Measurements from ENCODE around the gene ACP4. TPM values are rescaled to one million over a fixed set of nuclear protein-coding genes. Genes with fewer than 3 reads are reported as not detected.
A peak's percentile ranks its signal among the peaks of the same experiment; 100 is the strongest.
"Not testable (repeated sequence)": the region's sequence is repeated elsewhere in the genome, so short reads cannot be mapped to it uniquely, and the experiment has no call there.

The ACP4 gene
- total and polyA plus RNA-seq, 5 donors from 2014 or later: not detected

DNA sequence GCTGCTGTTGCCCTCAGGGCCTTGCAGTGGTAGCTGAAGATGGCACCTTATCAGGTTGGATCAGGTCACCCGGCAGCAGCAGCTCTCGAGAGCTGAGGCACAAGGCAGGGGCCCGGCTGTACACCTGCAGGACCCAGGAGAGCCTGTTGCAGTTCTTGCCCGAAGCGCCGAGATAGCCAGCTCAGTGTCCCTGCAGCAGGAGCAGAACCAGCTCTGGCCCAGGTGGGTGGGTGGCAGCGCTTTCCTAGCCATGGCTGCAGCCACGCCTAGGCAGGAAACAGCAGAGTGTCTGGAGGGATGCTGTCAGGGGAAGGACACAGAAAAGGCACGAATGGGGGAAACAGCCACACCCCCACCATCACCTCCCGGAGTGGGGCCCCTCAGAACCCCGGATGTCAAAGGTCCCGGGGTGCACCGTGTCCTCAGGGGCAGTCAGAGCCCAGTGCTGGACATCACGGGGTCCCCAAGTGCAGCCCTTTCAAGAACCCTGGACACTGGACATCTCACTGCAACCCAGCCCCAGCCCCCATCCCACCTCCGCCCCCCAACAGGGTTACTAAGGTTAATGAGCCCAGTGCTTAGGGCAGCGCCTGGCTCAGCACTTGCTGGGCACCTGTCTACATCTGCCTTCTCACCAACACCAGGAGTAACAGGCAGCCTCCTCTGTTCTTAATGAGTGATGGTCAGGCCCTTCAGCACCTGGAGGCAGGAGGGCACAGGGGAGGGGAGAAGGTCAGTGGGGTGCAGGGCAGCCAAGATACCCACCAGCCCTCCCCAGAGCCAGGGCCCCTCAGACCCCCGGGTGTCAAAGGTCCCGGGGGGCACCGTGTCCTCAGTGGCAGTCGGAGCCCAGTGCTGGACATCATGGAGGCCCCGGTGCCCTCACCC lies 8.7 kb downstream of the ACP4 start:
- Histone ChIP-seq H3K27me3 (ENCODE audit: control insufficient read depth, insufficient read depth, low read length) (no peaks in the 10 kb centered on the region), H3K9me3 (ENCODE audit: control insufficient read depth in 2 of 2, low read length in 2 of 2) (no peaks in the 10 kb centered on the region), H3K36me3 (ENCODE audit: control insufficient read depth, insufficient read depth, low read length) (peaks cover 27% of the 10 kb centered on the region), H3K4me3 (ENCODE audit: low read depth, low read length) (no peak overlapping the region), H3K27ac (ENCODE audit: insufficient read depth, low read length, poor library complexity, severe bottlenecking) (no peak overlapping the region), H3K4me1 (ENCODE audit: control insufficient read depth, insufficient read depth, low read length, poor library complexity, severe bottlenecking) (peaks cover 17% of the 10 kb centered on the region)
- no peak for DNase-seq
- Mint-ChIP-seq H3K36me3 (peaks cover 10% of the 10 kb centered on the region), H3K9me3 (peaks cover 0 to 2% (median 0%) of the 10 kb centered on the region in 7 donors), H3K27ac (no peak overlapping the region), H3K4me1 (peaks cover 0 to 39% (median 15%) of the 10 kb centered on the region in 4 donors), H3K27me3 (no peaks in the 10 kb centered on the region), H3K4me3 (no peak overlapping the region)
- no peak for ATAC-seq (ENCODE audit: low read depth in 2 of 2)

DNA sequence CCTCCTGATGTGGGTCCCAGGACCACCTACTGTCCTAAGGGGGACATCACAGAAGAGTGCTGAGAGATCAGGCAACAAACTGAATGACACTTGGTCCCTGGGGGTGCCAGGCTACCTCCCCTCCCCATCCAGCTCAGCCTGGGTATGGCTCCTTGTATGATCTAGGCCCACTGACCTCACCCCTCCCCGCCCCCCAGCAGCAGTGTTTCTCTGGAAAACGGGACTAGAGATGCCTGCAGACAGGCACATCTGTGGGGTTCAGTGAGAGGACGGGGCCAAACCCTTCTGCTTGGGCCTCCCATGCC lies 9.3 kb downstream of the ACP4 start:
- Mint-ChIP-seq H3K36me3 (peaks cover 12% of the 10 kb centered on the region), H3K4me3 (peak overlapping the region in 1 of 4 donors; percentile 86)

DNA sequence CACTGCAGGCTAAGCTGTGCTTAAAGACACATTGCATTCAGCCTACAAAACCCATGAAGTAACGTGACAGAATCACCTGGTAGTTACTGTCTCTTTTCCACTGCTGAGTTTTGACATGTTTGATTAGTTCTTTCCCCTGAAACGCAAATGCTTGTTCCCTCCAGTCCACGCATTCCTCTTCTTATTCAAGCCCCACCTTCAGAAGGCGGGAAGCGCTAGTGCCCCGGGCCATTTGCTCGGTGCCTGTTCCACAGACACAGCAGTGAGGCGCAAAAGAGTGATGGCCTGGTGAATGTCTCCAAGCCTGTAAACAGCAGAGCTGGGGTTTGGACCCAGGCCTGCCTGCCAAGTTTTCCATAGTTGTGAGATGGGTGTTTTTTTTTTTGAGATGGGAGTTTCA lies 10.9 kb downstream of the ACP4 start:
- no peak for DNase-seq
- H3K36me3 ChIP-seq (ENCODE audit: control insufficient read depth, insufficient read depth, low read length): peaks cover 27% of the 10 kb centered on the region
- Mint-ChIP-seq H3K27ac (no peak overlapping the region), H3K9me3 (peaks cover 0 to 2% (median 0%) of the 10 kb centered on the region in 7 donors), H3K4me3 (peak overlapping the region in 3 of 4 donors; percentile 36 to 72 (median 62)), H3K36me3 (peaks cover 12% of the 10 kb centered on the region), H3K27me3 (peaks cover 5% of the 10 kb centered on the region), H3K4me1 (peaks cover 0 to 52% (median 24%) of the 10 kb centered on the region in 4 donors)
- peaks cover 17% of the 10 kb centered on the region for H3K4me1 ChIP-seq (ENCODE audit: control insufficient read depth, insufficient read depth, low read length, poor library complexity, severe bottlenecking)
- H3K9me3 ChIP-seq (ENCODE audit: control insufficient read depth in 2 of 2, low read length in 2 of 2): no peaks in the 10 kb centered on the region
- no peak overlapping the region for H3K27ac ChIP-seq (ENCODE audit: insufficient read depth, low read length, poor library complexity, severe bottlenecking)
- H3K27me3 ChIP-seq (ENCODE audit: control insufficient read depth, insufficient read depth, low read length): no peaks in the 10 kb centered on the region
- H3K4me3 ChIP-seq (ENCODE audit: low read depth, low read length): no peak overlapping the region
- ATAC-seq (ENCODE audit: low read depth in 2 of 2): no peak

More for the DNA sequence above, 9.3 kb downstream of the ACP4 start:
- no peaks in the 10 kb centered on the region for H3K27me3 Mint-ChIP-seq
- DNase-seq: no peak
- peaks cover 16% of the 10 kb centered on the region for H3K4me1 ChIP-seq (ENCODE audit: control insufficient read depth, insufficient read depth, low read length, poor library complexity, severe bottlenecking)
- no peak for ATAC-seq (ENCODE audit: low read depth in 2 of 2)
- no peak overlapping the region for H3K4me3 ChIP-seq (ENCODE audit: low read depth, low read length)
- H3K27ac Mint-ChIP-seq: no peak overlapping the region
- no peaks in the 10 kb centered on the region for H3K27me3 ChIP-seq (ENCODE audit: control insufficient read depth, insufficient read depth, low read length)
- no peak overlapping the region for H3K27ac ChIP-seq (ENCODE audit: insufficient read depth, low read length, poor library complexity, severe bottlenecking)
- H3K4me1 Mint-ChIP-seq: peaks cover 0 to 38% (median 17%) of the 10 kb centered on the region in 4 donors
- peaks cover 0 to 2% (median 0%) of the 10 kb centered on the region in 7 donors for H3K9me3 Mint-ChIP-seq
- peaks cover 27% of the 10 kb centered on the region for H3K36me3 ChIP-seq (ENCODE audit: control insufficient read depth, insufficient read depth, low read length)
- no peaks in the 10 kb centered on the region for H3K9me3 ChIP-seq (ENCODE audit: control insufficient read depth in 2 of 2, low read length in 2 of 2)

DNA sequence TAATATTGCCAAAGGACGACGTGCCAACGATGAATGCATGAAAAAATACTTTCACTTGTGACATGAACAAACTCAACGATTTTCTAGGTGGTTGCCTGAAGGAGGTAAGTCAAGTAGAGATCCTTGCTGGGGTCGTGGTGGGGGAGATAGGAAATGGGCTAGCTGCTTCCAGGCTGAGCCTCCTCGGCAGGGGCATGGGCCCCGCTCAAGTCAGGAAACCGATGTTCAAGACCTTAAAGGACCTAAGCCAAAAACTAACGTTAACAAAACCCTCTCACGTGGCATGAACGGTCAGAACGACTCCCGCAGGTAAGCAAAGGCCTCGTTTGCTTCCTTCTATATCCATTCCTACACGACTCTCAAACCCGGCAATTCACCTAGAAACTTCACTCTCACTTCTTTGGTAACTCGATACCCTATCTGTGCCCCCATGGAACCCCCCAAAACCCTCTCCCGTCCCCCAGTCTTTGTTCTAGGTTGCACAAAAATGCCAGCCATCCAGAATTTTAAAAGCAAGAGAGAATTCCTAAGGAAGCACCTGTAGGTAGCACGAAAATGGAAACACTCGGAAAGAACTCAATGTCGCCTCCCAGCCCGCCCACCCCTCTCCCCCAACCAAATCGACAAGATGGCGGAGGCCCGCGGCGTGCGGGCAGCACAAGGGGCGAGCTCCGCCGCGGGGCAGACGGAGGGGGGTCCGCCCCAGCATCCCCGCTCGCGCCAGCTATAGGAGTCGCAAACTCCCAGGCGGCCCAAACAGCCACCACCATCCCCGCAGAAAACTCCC lies 13.6 kb downstream of the ACP4 start:
- Mint-ChIP-seq H3K36me3 (peaks cover 12% of the 10 kb centered on the region), H3K27me3 (peaks cover 5% of the 10 kb centered on the region), H3K27ac (peak overlapping the region; percentile 100), H3K4me1 (peaks cover 0 to 54% (median 26%) of the 10 kb centered on the region in 4 donors), H3K9me3 (peaks cover 0 to 2% (median 0%) of the 10 kb centered on the region in 7 donors), H3K4me3 (peak overlapping the region; percentile 94 to 100 (median 96))
- peak in 2 of 3 donors; percentile 14 to 42 for DNase-seq
- no peak for ATAC-seq (ENCODE audit: low read depth in 2 of 2)
- Histone ChIP-seq H3K4me1 (ENCODE audit: control insufficient read depth, insufficient read depth, low read length, poor library complexity, severe bottlenecking) (peaks cover 17% of the 10 kb centered on the region), H3K36me3 (ENCODE audit: control insufficient read depth, insufficient read depth, low read length) (peaks cover 6% of the 10 kb centered on the region), H3K4me3 (ENCODE audit: low read depth, low read length) (peak overlapping the region; percentile 89), H3K9me3 (ENCODE audit: control insufficient read depth in 2 of 2, low read length in 2 of 2) (no peaks in the 10 kb centered on the region), H3K27me3 (ENCODE audit: control insufficient read depth, insufficient read depth, low read length) (no peaks in the 10 kb centered on the region), H3K27ac (ENCODE audit: insufficient read depth, low read length, poor library complexity, severe bottlenecking) (peak overlapping the region; percentile 99)

DNA sequence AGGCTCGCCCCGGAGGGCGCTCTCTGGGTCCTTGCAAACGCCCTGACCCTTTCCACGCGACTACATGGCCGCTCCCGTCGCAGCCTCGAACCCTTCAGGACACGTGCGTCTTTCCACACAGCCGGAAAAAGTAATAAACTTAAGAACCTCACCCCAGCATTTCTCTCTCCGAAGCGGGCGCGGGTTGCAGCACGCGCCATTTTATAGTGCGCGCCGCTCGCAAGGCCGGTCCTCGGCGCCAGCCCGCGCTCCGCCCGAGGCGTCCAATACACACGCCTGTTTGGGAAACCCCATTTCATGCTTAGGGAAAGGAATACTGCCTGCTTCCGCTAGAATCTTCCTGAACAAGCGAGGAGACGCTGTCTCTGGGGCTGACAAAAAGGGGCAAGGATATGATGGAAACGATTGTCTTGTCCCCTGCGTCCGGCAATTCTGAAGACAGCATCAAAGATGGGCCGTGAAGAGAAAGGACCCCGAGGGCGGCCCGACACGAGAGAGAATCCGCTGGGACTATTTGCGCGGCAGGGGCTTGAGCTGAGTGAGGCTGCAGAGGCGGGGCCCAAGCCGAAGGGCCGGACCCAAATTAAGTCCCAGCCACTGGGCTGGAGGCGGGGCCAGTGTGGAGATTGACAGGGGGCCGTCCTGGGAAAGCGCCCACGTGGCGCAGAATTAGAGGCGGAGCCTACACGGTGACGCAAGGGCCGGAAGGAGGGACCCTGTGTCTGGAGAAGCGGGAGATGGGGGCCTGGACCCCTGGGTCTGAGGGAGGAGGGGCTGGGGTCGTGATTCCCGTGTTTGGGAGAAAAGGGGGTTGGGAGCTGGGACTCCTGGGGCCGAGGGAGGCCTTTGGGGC lies 14.4 kb downstream of the ACP4 start:
- Mint-ChIP-seq H3K4me1 (peaks cover 0 to 54% (median 26%) of the 10 kb centered on the region in 4 donors), H3K9me3 (peaks cover 0 to 2% (median 0%) of the 10 kb centered on the region in 7 donors), H3K36me3 (peaks cover 12% of the 10 kb centered on the region), H3K27me3 (peaks cover 5% of the 10 kb centered on the region), H3K4me3 (peak overlapping the region; percentile 94 to 100 (median 96)), H3K27ac (peak overlapping the region; percentile 100)
- Histone ChIP-seq H3K4me3 (ENCODE audit: low read depth, low read length) (peak overlapping the region; percentile 89), H3K9me3 (ENCODE audit: control insufficient read depth in 2 of 2, low read length in 2 of 2) (no peaks in the 10 kb centered on the region), H3K4me1 (ENCODE audit: control insufficient read depth, insufficient read depth, low read length, poor library complexity, severe bottlenecking) (peaks cover 17% of the 10 kb centered on the region), H3K27ac (ENCODE audit: insufficient read depth, low read length, poor library complexity, severe bottlenecking) (peak overlapping the region; percentile 99), H3K36me3 (ENCODE audit: control insufficient read depth, insufficient read depth, low read length) (peaks cover 2% of the 10 kb centered on the region), H3K27me3 (ENCODE audit: control insufficient read depth, insufficient read depth, low read length) (no peaks in the 10 kb centered on the region)
- DNase-seq (peak; percentile 93 to 99 (median 98)), ATAC-seq (ENCODE audit: low read depth in 2 of 2) (peak; percentile 96)

DNA sequence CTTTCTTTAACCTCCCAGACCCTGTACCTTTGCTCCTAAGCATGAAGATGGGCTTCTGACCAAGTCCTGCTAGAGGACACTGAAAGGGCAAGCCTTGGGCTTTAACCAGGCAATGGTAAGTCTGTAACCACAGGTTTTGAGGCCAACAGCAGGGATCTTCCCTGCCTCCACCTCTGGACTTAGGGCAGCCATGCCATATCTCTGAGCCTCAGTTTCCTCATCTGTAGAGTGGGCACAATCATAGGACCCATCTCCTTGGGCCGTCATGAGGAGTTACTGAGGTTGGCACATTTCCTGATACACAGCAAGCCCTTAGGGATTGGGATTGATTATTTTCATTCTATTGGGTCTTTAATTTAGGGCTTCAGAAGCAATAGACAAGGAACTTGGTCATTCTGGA lies 18.6 kb downstream of the ACP4 start:
- Histone ChIP-seq H3K27ac (ENCODE audit: insufficient read depth, low read length, poor library complexity, severe bottlenecking) (no peak overlapping the region), H3K27me3 (ENCODE audit: control insufficient read depth, insufficient read depth, low read length) (no peaks in the 10 kb centered on the region), H3K4me3 (ENCODE audit: low read depth, low read length) (no peak overlapping the region), H3K4me1 (ENCODE audit: control insufficient read depth, insufficient read depth, low read length, poor library complexity, severe bottlenecking) (peaks cover 4% of the 10 kb centered on the region), H3K9me3 (ENCODE audit: control insufficient read depth in 2 of 2, low read length in 2 of 2) (no peaks in the 10 kb centered on the region), H3K36me3 (ENCODE audit: control insufficient read depth, insufficient read depth, low read length) (no peaks in the 10 kb centered on the region)
- ATAC-seq (ENCODE audit: low read depth in 2 of 2) (no peak), DNase-seq (no peak)
- H3K36me3 Mint-ChIP-seq: peaks cover 3% of the 10 kb centered on the region
- peaks cover 0 to 3% (median 0%) of the 10 kb centered on the region in 7 donors for H3K9me3 Mint-ChIP-seq
- peaks cover 5% of the 10 kb centered on the region for H3K27me3 Mint-ChIP-seq
- H3K27ac Mint-ChIP-seq: no peak overlapping the region
- H3K4me1 Mint-ChIP-seq: peaks cover 0 to 22% (median 12%) of the 10 kb centered on the region in 4 donors
- H3K4me3 Mint-ChIP-seq: peak overlapping the region in 1 of 4 donors; percentile 78

DNA sequence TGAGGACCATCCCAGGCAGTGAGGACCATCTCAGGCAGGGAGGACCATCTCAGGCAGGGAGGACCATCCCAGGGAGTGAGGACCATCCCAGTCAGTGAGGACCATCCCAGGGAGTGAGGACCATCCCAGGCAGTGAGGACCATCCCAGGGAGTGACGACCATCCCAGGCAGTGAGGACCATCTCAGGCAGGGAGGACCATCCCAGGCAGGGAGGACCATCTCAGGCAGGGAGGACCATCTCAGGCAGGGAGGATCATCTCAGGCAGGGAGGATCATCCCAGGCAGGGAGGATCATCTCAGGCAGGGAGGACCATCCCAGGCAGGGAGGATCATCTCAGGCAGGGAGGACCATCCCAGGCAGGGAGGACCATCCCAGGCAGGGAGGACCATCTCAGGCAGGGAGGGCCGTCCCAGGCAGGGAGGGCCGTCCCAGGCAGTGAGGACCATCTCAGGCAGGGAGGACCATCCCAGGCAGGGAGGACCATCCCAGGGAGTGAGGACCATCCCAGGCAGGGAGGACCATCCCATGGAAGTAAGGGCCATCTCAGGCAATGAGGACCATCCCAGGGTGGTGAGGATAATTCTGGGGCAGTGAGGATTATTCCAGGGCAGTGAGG lies 21.5 kb downstream of the ACP4 start:
- H3K27me3 ChIP-seq (ENCODE audit: control insufficient read depth, insufficient read depth, low read length); H3K4me3 Mint-ChIP-seq; H3K27ac Mint-ChIP-seq; H3K36me3 ChIP-seq (ENCODE audit: control insufficient read depth, insufficient read depth, low read length); H3K4me1 Mint-ChIP-seq; DNase-seq; H3K27me3 Mint-ChIP-seq; ATAC-seq (ENCODE audit: low read depth in 2 of 2); H3K36me3 Mint-ChIP-seq; H3K9me3 ChIP-seq (ENCODE audit: control insufficient read depth in 2 of 2, low read length in 2 of 2); H3K27ac ChIP-seq (ENCODE audit: insufficient read depth, low read length, poor library complexity, severe bottlenecking); H3K4me3 ChIP-seq (ENCODE audit: low read depth, low read length); H3K9me3 Mint-ChIP-seq; H3K4me1 ChIP-seq (ENCODE audit: control insufficient read depth, insufficient read depth, low read length, poor library complexity, severe bottlenecking): not testable (repeated sequence)
